WI38 (cell line): Measurements from ENCODE around the gene RIMBP2.

ENCODE experiments used
- H3K4me3 ChIP-seq: 2 replicates; pipeline ENCODE4 v1.5.1; 2011; ENCODE audit warnings: low read depth, mild to moderate bottlenecking, control low read depth, low read length
- CTCF ChIP-seq: IDR thresholded peaks from 2 replicates; pipeline ENCODE4 v1.5.1; 2012; ENCODE audit warnings: low read depth, mild to moderate bottlenecking, control low read depth, low read length

RIMBP2 gene

GRCh38 chr12:130645751-130646150, 70.3 kb downstream of the RIMBP2 start:
- no peak for TF ChIP-seq CTCF
- no peak overlapping the region for H3K4me3 ChIP-seq

GRCh38 chr12:130644566-130644965, 71.5 kb downstream of the RIMBP2 start:
- no peak overlapping the region for H3K4me3 ChIP-seq
- no peak for TF ChIP-seq CTCF

- no peak for TF ChIP-seq CTCF
- H3K4me3 ChIP-seq, result no peak overlapping the region
These were observed 72.0 kb downstream of the RIMBP2 start for GRCh38 chr12:130644146-130644545.

- no peak for TF ChIP-seq CTCF
- no peak overlapping the region for H3K4me3 ChIP-seq
These were observed 73.2 kb downstream of the RIMBP2 start for GRCh38 chr12:130642856-130643255.

- no peak for TF ChIP-seq CTCF
- no peak overlapping the region for H3K4me3 ChIP-seq
These were observed 74.4 kb downstream of the RIMBP2 start for GRCh38 chr12:130641533-130642184.

- no peak for TF ChIP-seq CTCF
- H3K4me3 ChIP-seq, result no peak overlapping the region
These were observed 75.2 kb downstream of the RIMBP2 start for GRCh38 chr12:130640901-130641300.

GRCh38 chr12:130640496-130640895, 75.6 kb downstream of the RIMBP2 start:
- TF ChIP-seq CTCF, result no peak
- no peak overlapping the region for H3K4me3 ChIP-seq
